CD4-positive, alpha-beta T cell treated with Interleukin-6 at 100 ng/mL for 8 hours (primary cell): ENCODE measurements around the gene CD34.

ENCODE experiments used
- DNase-seq: peaks from one replicate; pipeline ENCODE4 v3.0.0-alpha.2; 2020; ENCODE audit warnings: mixed read lengths, low spot score

CD34 gene

GRCh38 chr1:207832796-207833195, 78.1 kb downstream of the CD34 start:
- DNase-seq = no peak

- peak; percentile 57 for DNase-seq
These were observed 79.2 kb downstream of the CD34 start for GRCh38 chr1:207831517-207832327.
